Measurements from ENCODE around the gene DDX20.

DDX20 gene

GRCh38 chr1:111725192-111725591 is 30.5 kb upstream of the DDX20 start:
- no peak for TF ChIP-seq CTCF (IDR thresholded peaks at IDR 0.05; ENCODE audit: low read length)
- TF ChIP-seq EZH2 (IDR thresholded peaks at IDR 0.05; ENCODE audit: borderline replicate concordance, low read length): no peak
- Histone ChIP-seq H3K4me3 (ENCODE audit: low read depth, low read length, poor library complexity, severe bottlenecking) (no peak overlapping the region), H3K4me1 (ENCODE audit: insufficient read depth, low read length, severe bottlenecking) (no peaks in the 10 kb centered on the region), H3K9me2 (ENCODE audit: low read depth, low read length) (no peaks in the 10 kb centered on the region), H4K20me1 (ENCODE audit: insufficient read depth, low read length) (no peaks in the 10 kb centered on the region), H3K36me3 (ENCODE audit: insufficient read depth, low read length) (no peaks in the 10 kb centered on the region), H3F3A (ENCODE audit: insufficient read depth, low read length) (no peaks in the 10 kb centered on the region), H3K9me3 (ENCODE audit: low read length) (no peaks in the 10 kb centered on the region), H3K27ac (ENCODE audit: low read depth, low read length, poor library complexity, severe bottlenecking) (no peak overlapping the region), H3K79me2 (ENCODE audit: insufficient read depth, low read length) (no peaks in the 10 kb centered on the region), H3K9ac (ENCODE audit: low read length) (no peak overlapping the region), H3K4me2 (ENCODE audit: low read length) (no peak overlapping the region), H2AFZ (ENCODE audit: low read length) (no peak overlapping the region), H3K27me3 (ENCODE audit: insufficient read depth, low read length) (no peaks in the 10 kb centered on the region; the same call in 1 of the 2 replicates)

- Histone ChIP-seq H3K4me2 (ENCODE audit: low read length) (no peak overlapping the region), H3K79me2 (ENCODE audit: insufficient read depth, low read length) (no peaks in the 10 kb centered on the region), H3K9me2 (ENCODE audit: low read depth, low read length) (no peaks in the 10 kb centered on the region), H4K20me1 (ENCODE audit: insufficient read depth, low read length) (no peaks in the 10 kb centered on the region), H3K9me3 (ENCODE audit: low read length) (no peaks in the 10 kb centered on the region), H3F3A (ENCODE audit: insufficient read depth, low read length) (no peaks in the 10 kb centered on the region), H3K4me1 (ENCODE audit: insufficient read depth, low read length, severe bottlenecking) (no peaks in the 10 kb centered on the region), H3K27me3 (ENCODE audit: insufficient read depth, low read length) (no peaks in the 10 kb centered on the region; the same call in 1 of the 2 replicates), H3K27ac (ENCODE audit: low read depth, low read length, poor library complexity, severe bottlenecking) (no peak overlapping the region), H3K36me3 (ENCODE audit: insufficient read depth, low read length) (no peaks in the 10 kb centered on the region), H3K4me3 (ENCODE audit: low read depth, low read length, poor library complexity, severe bottlenecking) (no peak overlapping the region), H2AFZ (ENCODE audit: low read length) (no peak overlapping the region), H3K9ac (ENCODE audit: low read length) (no peak overlapping the region)
- TF ChIP-seq CTCF (IDR thresholded peaks at IDR 0.05; ENCODE audit: low read length): no peak
- no peak for TF ChIP-seq EZH2 (IDR thresholded peaks at IDR 0.05; ENCODE audit: borderline replicate concordance, low read length)
Observed at GRCh38 chr1:111727056-111727455, 28.6 kb upstream of the DDX20 start.

GRCh38 chr1:111729271-111729921 is 26.3 kb upstream of the DDX20 start:
- no peaks in the 10 kb centered on the region for H4K20me1 ChIP-seq (ENCODE audit: insufficient read depth, low read length)
- no peak for TF ChIP-seq CTCF (IDR thresholded peaks at IDR 0.05; ENCODE audit: low read length)
- TF ChIP-seq EZH2 (IDR thresholded peaks at IDR 0.05; ENCODE audit: borderline replicate concordance, low read length): no peak

More at GRCh38 chr1:111729271-111729921, 26.3 kb upstream of the DDX20 start:
- no peak overlapping the region for H3K9ac ChIP-seq (ENCODE audit: low read length)
- H3K79me2 ChIP-seq (ENCODE audit: insufficient read depth, low read length): no peaks in the 10 kb centered on the region
- no peak overlapping the region for H3K4me3 ChIP-seq (ENCODE audit: low read depth, low read length, poor library complexity, severe bottlenecking)
- no peaks in the 10 kb centered on the region for H3K9me3 ChIP-seq (ENCODE audit: low read length)
- no peaks in the 10 kb centered on the region for H3F3A ChIP-seq (ENCODE audit: insufficient read depth, low read length)
- H3K36me3 ChIP-seq (ENCODE audit: insufficient read depth, low read length): no peaks in the 10 kb centered on the region
- H3K9me2 ChIP-seq (ENCODE audit: low read depth, low read length): no peaks in the 10 kb centered on the region
- no peak overlapping the region for H2AFZ ChIP-seq (ENCODE audit: low read length)
- no peak overlapping the region for H3K4me2 ChIP-seq (ENCODE audit: low read length)
- no peak overlapping the region for H3K27ac ChIP-seq (ENCODE audit: low read depth, low read length, poor library complexity, severe bottlenecking)
- H3K4me1 ChIP-seq (ENCODE audit: insufficient read depth, low read length, severe bottlenecking): no peaks in the 10 kb centered on the region
- H3K27me3 ChIP-seq (ENCODE audit: insufficient read depth, low read length): no peaks in the 10 kb centered on the region
